Brain microvascular endothelial cell (primary cell): ENCODE results near the gene CCDC40.
A peak's percentile ranks its signal among the peaks of the same experiment; 100 is the strongest.

Experiments used
- DNase-seq: peaks from one replicate; pipeline ENCODE4 v3.0.0-alpha.2; 2020
- H3K27ac ChIP-seq: fragments of 250-450 bp; sonication (Bioruptor Pico); 2 replicates; pipeline ENCODE4 v1.5.1; 2020; ENCODE audit warnings: mild to moderate bottlenecking, moderate library complexity
- H3K27me3 ChIP-seq: fragments of 250-450 bp; sonication (Bioruptor Pico); replicated peaks from 2 replicates; pipeline ENCODE4 v1.5.1; 2020; ENCODE audit warnings: mild to moderate bottlenecking
- H3K36me3 ChIP-seq: fragments of 250-450 bp; sonication (Bioruptor Pico); replicated peaks from 2 replicates; pipeline ENCODE4 v1.5.1; 2020; ENCODE audit warnings: mild to moderate bottlenecking
- H3K4me3 ChIP-seq: 2 replicates; pipeline ENCODE4 v1.5.1; 2011; ENCODE audit warnings: low read depth, mild to moderate bottlenecking, control low read depth, low read length, moderate library complexity
- CTCF ChIP-seq: IDR thresholded peaks from 2 replicates; pipeline ENCODE4 v1.5.1; 2011; ENCODE audit warnings: low read depth, mild to moderate bottlenecking, moderate library complexity, low read length, control low read depth, inconsistent platforms; ENCODE audit errors: missing control alignments
- in situ Hi-C: cut with HindIII; loops from 2 replicates; pipeline ENCODE4 v1.10.0; 2017; ENCODE audit warnings: low sequenced_read_pairs, low pct_ligation_motif_present

The CCDC40 gene

DNA sequence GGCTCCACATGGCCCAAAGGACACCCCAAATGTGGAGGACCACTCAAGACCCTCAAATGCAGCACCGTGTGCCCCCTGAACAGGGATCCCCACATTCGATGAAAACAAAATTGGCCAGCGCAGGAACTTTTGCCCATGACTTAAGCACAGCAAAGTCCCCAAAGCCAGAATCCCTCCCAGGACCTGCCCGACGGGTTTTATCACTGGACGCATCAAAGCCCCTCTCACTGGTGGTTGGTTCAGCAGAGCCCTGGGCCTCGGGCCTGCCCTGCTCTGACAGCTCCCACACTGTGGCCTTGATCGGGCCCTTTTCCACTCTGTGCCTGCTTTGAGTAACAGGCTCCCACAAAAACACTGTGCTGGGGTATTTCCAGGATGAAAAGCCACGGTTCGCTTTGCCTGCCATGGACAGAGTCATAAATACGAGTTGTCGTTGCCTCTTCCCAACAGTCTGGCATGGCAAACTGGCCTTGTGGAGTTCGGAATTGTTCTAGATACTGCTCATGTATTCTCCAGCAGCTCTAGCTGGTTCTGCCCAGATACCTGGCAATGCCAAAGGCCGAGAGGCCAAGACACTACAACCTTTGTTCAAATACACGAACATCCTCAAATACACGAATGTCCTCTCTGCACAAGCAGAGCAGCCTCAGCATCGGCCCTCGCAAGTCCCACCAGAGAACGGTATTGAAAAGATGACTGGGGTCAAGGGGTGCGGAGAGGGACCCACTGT is 47.2 kb upstream of the CCDC40 start:
- H3K36me3 ChIP-seq: no peaks in the 10 kb centered on the region
- in situ Hi-C loops: loop anchor here (25.0 kb wide), 1 partner anchor 202 kb away; the partner anchor contains the start of genes CBX2 and CBX8
- no peak overlapping the region for H3K27ac ChIP-seq
- no peaks in the 10 kb centered on the region for H3K27me3 ChIP-seq
- no peak for DNase-seq
- no peak overlapping the region for H3K4me3 ChIP-seq
- no peak for TF ChIP-seq CTCF

DNA sequence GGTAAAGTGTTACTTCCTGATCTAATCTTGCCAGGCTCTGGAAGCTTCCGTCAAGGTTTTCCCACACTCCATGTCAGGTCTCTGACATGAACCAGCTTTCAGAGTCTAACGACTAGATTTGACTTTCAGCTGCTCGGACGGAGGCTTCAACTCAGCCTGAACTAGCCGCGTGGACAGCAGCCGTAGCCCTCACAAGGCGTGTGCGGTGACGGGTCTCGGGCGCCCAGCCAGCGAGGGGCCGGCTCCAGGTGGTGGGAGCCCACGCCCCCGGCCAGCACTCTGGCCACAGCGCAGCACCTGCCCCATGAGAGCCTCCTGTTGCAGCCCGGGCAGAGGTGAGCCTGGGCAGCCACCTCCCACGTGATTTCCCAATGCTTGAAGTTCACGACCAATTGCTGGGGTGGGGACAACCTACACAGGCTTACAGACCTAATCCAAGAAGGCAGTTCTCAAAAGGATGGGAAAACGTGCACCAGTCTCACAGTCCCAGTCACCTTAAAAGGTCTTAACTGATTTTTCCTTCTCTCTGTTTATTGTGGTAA is 46.3 kb upstream of the CCDC40 start:
- Histone ChIP-seq H3K27ac (no peak overlapping the region), H3K27me3 (no peaks in the 10 kb centered on the region), H3K4me3 (no peak overlapping the region), H3K36me3 (no peaks in the 10 kb centered on the region)
- DNase-seq: no peak
- in situ Hi-C loops: loop anchor here (25.0 kb wide), 1 partner anchor 203 kb away; the partner anchor contains the start of genes CBX2 and CBX8
- no peak for TF ChIP-seq CTCF

DNA sequence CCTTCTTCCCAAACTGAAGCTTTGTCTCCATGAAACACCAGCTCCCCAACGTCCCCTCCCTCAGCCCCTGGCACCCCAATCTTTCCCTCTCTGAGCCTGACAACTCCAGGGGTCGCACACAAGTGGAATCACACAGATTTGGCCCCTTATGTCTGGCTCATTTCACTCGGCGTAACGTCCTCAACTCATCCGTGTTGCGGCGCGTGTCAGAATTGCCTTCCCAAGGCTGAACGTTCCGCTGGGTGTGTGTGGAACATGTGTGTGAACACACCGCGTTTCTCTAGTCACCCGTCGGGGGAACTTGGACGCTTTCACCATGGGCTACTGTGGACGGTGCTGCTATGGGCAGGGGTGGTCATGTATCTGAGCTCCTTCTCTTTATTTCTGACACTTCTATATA is 45.7 kb upstream of the CCDC40 start:
- Histone ChIP-seq H3K27me3 (no peaks in the 10 kb centered on the region), H3K4me3 (no peak overlapping the region), H3K27ac (no peak overlapping the region), H3K36me3 (no peaks in the 10 kb centered on the region)
- TF ChIP-seq CTCF: no peak
- no peak for DNase-seq
- in situ Hi-C loops: loop anchor here (25.0 kb wide), 1 partner anchor 203 kb away; the partner anchor contains the start of genes CBX2 and CBX8

DNA sequence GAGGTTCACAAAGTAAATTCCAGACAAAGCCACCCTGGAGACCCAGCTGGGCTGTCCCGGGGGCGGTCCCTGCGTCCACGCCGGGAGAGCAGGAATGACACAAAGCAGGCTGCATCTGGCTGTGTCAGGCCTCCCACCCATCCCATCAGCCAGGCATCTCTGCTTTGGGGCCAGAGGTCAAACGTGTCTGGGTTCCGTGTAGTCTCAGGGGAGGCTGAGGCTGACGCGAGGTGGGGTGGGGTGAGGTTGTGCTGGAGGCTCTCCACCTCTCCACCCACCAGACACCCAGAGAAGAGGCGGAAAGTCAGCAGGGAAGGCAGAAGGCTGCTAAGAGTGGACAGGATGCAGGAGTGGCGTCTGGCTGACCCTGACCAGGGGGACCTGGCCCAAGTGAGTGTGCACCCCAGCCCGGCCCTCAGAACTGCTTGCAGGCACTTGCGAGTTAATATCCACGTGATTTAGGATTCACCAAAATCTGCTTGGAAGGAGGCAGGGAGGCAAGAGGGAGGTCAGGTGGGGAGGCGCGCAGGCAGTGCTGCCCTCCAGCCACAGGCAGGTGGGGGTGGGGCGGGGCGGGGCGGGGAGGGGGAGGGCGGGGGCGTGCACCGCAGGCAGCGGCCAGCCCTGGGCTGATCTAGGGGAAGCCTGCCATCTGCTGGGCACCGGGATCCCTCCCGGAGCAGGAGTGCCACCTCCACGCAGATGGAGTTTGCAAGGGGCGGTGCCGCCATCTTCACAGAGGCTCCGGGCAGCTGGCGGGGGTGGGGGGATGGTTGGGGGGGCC is 45.1 kb upstream of the CCDC40 start:
- peak overlapping the region; percentile 48 for H3K4me3 ChIP-seq
- peak; percentile 67 for DNase-seq
- H3K36me3 ChIP-seq: no peaks in the 10 kb centered on the region
- H3K27me3 ChIP-seq: no peaks in the 10 kb centered on the region
- TF ChIP-seq CTCF: peak; percentile 71
- no peak overlapping the region for H3K27ac ChIP-seq
- in situ Hi-C loops: loop anchor here (25.0 kb wide), 1 partner anchor 204 kb away; the partner anchor contains the start of genes CBX2 and CBX8

- Histone ChIP-seq H3K4me3 (peak overlapping the region; percentile 48), H3K27me3 (no peaks in the 10 kb centered on the region), H3K36me3 (no peaks in the 10 kb centered on the region), H3K27ac (no peak overlapping the region)
- no peak for TF ChIP-seq CTCF
- no peak for DNase-seq
- in situ Hi-C loops: loop anchor here (25.0 kb wide), 1 partner anchor 205 kb away; the partner anchor contains the start of genes CBX2 and CBX8
These were observed 44.4 kb upstream of the CCDC40 start for GRCh38 chr17:79991924-79992648.
